ACC112 (cell line): ENCODE data around the gene PRSS56.
A peak's percentile ranks its signal among the peaks of the same experiment; 100 is the strongest.

Experiments used
- H2AFZ ChIP-seq: fragments of 200-600 bp; sonication (generic); one replicate; pipeline ENCODE4 v1.6.0; 2017; ENCODE audit warnings: antibody characterized with exemption, low read length; ENCODE audit not compliant: unreplicated experiment
- H3K27ac ChIP-seq: fragments of 200-600 bp; sonication (generic); 2 replicates; pipeline ENCODE4 v1.5.1; 2014; ENCODE audit warnings: low read depth, mild to moderate bottlenecking, antibody characterized with exemption, low read length, moderate library complexity
- H3K27me3 ChIP-seq: fragments of 200-600 bp; sonication (generic); 2 replicates; pipeline ENCODE4 v1.6.1; 2014; ENCODE audit warnings: mild to moderate bottlenecking, antibody characterized with exemption, low read length, moderate library complexity, mixed read lengths; ENCODE audit not compliant: insufficient read depth
- H3K36me3 ChIP-seq: fragments of 200-600 bp; sonication (generic); 2 replicates; pipeline ENCODE4 v1.6.1; 2016; ENCODE audit warnings: mild to moderate bottlenecking, antibody characterized with exemption, low read length, moderate library complexity, mixed read lengths; ENCODE audit not compliant: insufficient read depth
- H3K4me1 ChIP-seq: fragments of 200-600 bp; sonication (generic); one replicate; pipeline ENCODE4 v1.6.1; 2016; ENCODE audit warnings: low read length, mixed read lengths; ENCODE audit not compliant: insufficient read depth, unreplicated experiment, control insufficient read depth
- H3K4me3 ChIP-seq: fragments of 200-600 bp; sonication (generic); 2 replicates; pipeline ENCODE4 v1.5.1; 2014; ENCODE audit warnings: mild to moderate bottlenecking, low read depth, low read length
- H3K79me2 ChIP-seq: fragments of 200-600 bp; sonication (generic); one replicate; pipeline ENCODE4 v1.6.0; 2016; ENCODE audit warnings: low read length; ENCODE audit not compliant: control insufficient read depth, unreplicated experiment, insufficient read depth

PRSS56 gene

GRCh38 chr2:232493701-232494474 lies 26.3 kb upstream of the PRSS56 start:
- Histone ChIP-seq H3K79me2 (no peaks in the 10 kb centered on the region), H3K27ac (no peak overlapping the region)

GRCh38 chr2:232494542-232494941 lies 25.6 kb upstream of the PRSS56 start:
- Histone ChIP-seq H3K4me1 (no peaks in the 10 kb centered on the region), H3K4me3 (no peak overlapping the region), H2AFZ (no peak overlapping the region), H3K27me3 (peaks cover 14% of the 10 kb centered on the region; the same call in 1 of the 2 replicates), H3K36me3 (no peaks in the 10 kb centered on the region), H3K27ac (no peak overlapping the region), H3K79me2 (no peaks in the 10 kb centered on the region)

More at GRCh38 chr2:232493701-232494474, 26.3 kb upstream of the PRSS56 start:
- Histone ChIP-seq H3K4me3 (no peak overlapping the region), H2AFZ (no peak overlapping the region), H3K4me1 (no peaks in the 10 kb centered on the region), H3K27me3 (peaks cover 15% of the 10 kb centered on the region; the same call in 1 of the 2 replicates), H3K36me3 (no peaks in the 10 kb centered on the region)

GRCh38 chr2:232495292-232495691 lies 24.9 kb upstream of the PRSS56 start:
- H2AFZ ChIP-seq: no peak overlapping the region

GRCh38 chr2:232496501-232497270 lies 23.5 kb upstream of the PRSS56 start:
- peaks cover 22% of the 10 kb centered on the region for H3K27me3 ChIP-seq
- H3K27ac ChIP-seq: no peak overlapping the region
- H3K4me3 ChIP-seq: no peak overlapping the region
- H3K4me1 ChIP-seq: no peaks in the 10 kb centered on the region
- H3K79me2 ChIP-seq: no peaks in the 10 kb centered on the region
- H3K36me3 ChIP-seq: no peaks in the 10 kb centered on the region
- H2AFZ ChIP-seq: no peak overlapping the region

More at GRCh38 chr2:232495292-232495691, 24.9 kb upstream of the PRSS56 start:
- no peak overlapping the region for H3K4me3 ChIP-seq
- H3K4me1 ChIP-seq: no peaks in the 10 kb centered on the region
- H3K36me3 ChIP-seq: no peaks in the 10 kb centered on the region
- H3K79me2 ChIP-seq: no peaks in the 10 kb centered on the region
- no peak overlapping the region for H3K27ac ChIP-seq
- H3K27me3 ChIP-seq: peaks cover 14% of the 10 kb centered on the region; the same call in 1 of the 2 replicates

- H3K4me3 ChIP-seq: no peak overlapping the region
- H3K36me3 ChIP-seq: no peaks in the 10 kb centered on the region
- peaks cover 27% of the 10 kb centered on the region for H3K27me3 ChIP-seq
- no peaks in the 10 kb centered on the region for H3K79me2 ChIP-seq
- no peaks in the 10 kb centered on the region for H3K4me1 ChIP-seq
- no peak overlapping the region for H3K27ac ChIP-seq
- H2AFZ ChIP-seq: no peak overlapping the region
Measured at GRCh38 chr2:232497348-232497747, 22.8 kb upstream of the PRSS56 start.

- H3K4me3 ChIP-seq: no peak overlapping the region
- no peak overlapping the region for H3K27ac ChIP-seq
- peaks cover 2% of the 10 kb centered on the region for H3K4me1 ChIP-seq
- no peak overlapping the region for H2AFZ ChIP-seq
- H3K79me2 ChIP-seq: no peaks in the 10 kb centered on the region
- H3K36me3 ChIP-seq: no peaks in the 10 kb centered on the region
- H3K27me3 ChIP-seq: peaks cover 38% of the 10 kb centered on the region
Measured at GRCh38 chr2:232498452-232498851, 21.7 kb upstream of the PRSS56 start.

- H3K27me3 ChIP-seq: peaks cover 64% of the 10 kb centered on the region
Measured at GRCh38 chr2:232501331-232501771, 18.8 kb upstream of the PRSS56 start.

GRCh38 chr2:232501794-232502390 lies 18.3 kb upstream of the PRSS56 start:
- Histone ChIP-seq H2AFZ (no peak overlapping the region), H3K79me2 (no peaks in the 10 kb centered on the region), H3K4me1 (peaks cover 2% of the 10 kb centered on the region), H3K27ac (no peak overlapping the region), H3K27me3 (peaks cover 64% of the 10 kb centered on the region), H3K36me3 (no peaks in the 10 kb centered on the region), H3K4me3 (no peak overlapping the region)

More at GRCh38 chr2:232501331-232501771, 18.8 kb upstream of the PRSS56 start:
- Histone ChIP-seq H2AFZ (no peak overlapping the region), H3K4me3 (no peak overlapping the region), H3K36me3 (no peaks in the 10 kb centered on the region), H3K4me1 (peaks cover 2% of the 10 kb centered on the region), H3K27ac (no peak overlapping the region), H3K79me2 (no peaks in the 10 kb centered on the region)

GRCh38 chr2:232502511-232502910 lies 17.7 kb upstream of the PRSS56 start:
- Histone ChIP-seq H3K27ac (no peak overlapping the region), H3K4me3 (no peak overlapping the region), H2AFZ (no peak overlapping the region), H3K27me3 (peaks cover 70% of the 10 kb centered on the region), H3K36me3 (no peaks in the 10 kb centered on the region), H3K79me2 (no peaks in the 10 kb centered on the region), H3K4me1 (peaks cover 2% of the 10 kb centered on the region)

- no peaks in the 10 kb centered on the region for H3K36me3 ChIP-seq
- H3K4me3 ChIP-seq: peak overlapping the region; percentile 55
- H3K4me1 ChIP-seq: peaks cover 2% of the 10 kb centered on the region
- no peak overlapping the region for H3K27ac ChIP-seq
- no peaks in the 10 kb centered on the region for H3K79me2 ChIP-seq
- peaks cover 70% of the 10 kb centered on the region for H3K27me3 ChIP-seq
- H2AFZ ChIP-seq: no peak overlapping the region
Measured at GRCh38 chr2:232502911-232503808, 17.0 kb upstream of the PRSS56 start.
